RKO (cell line): Measurements from ENCODE around the gene WDR64.

Source experiments
- DNase-seq: peaks from one replicate; pipeline ENCODE4 v3.0.0-alpha.2; 2016; ENCODE audit warnings: low spot score

The WDR64 gene

GRCh38 chr1:241631674-241632073 lies 20.4 kb upstream of the WDR64 start:
- no peak for DNase-seq

GRCh38 chr1:241632987-241633386 lies 19.1 kb upstream of the WDR64 start:
- DNase-seq = no peak

- no peak for DNase-seq
Observed at GRCh38 chr1:241635556-241636152, 16.4 kb upstream of the WDR64 start.

GRCh38 chr1:241636291-241636690 lies 15.8 kb upstream of the WDR64 start:
- no peak for DNase-seq

GRCh38 chr1:241637046-241637590 lies 15.0 kb upstream of the WDR64 start:
- no peak for DNase-seq

- peak; percentile 33 for DNase-seq
Observed at GRCh38 chr1:241637604-241638003, 14.5 kb upstream of the WDR64 start.

GRCh38 chr1:241638099-241638682 lies 13.9 kb upstream of the WDR64 start:
- peak; percentile 15 for DNase-seq

GRCh38 chr1:241638909-241639622 lies 13.0 kb upstream of the WDR64 start:
- peak; percentile 47 for DNase-seq

GRCh38 chr1:241639623-241640148 lies 12.4 kb upstream of the WDR64 start:
- peak; percentile 69 for DNase-seq

- DNase-seq = peak; percentile 89
Observed at GRCh38 chr1:241640149-241640866, 11.8 kb upstream of the WDR64 start, which contains the start of the genes CHML and OPN3. Gene CHML (minus strand): TSS chr1:241640369. CDS start chr1:241635766, 4,603 bp downstream. Gene OPN3 (minus strand): TSS chr1:241640369. CDS start chr1:241640254, 115 bp downstream.

GRCh38 chr1:241640867-241641622 lies 11.0 kb upstream of the WDR64 start:
- no peak for DNase-seq

GRCh38 chr1:241641773-241642592 lies 10.1 kb upstream of the WDR64 start:
- peak; percentile 24 for DNase-seq

- DNase-seq = no peak
Observed at GRCh38 chr1:241642593-241642944, 9.5 kb upstream of the WDR64 start.

GRCh38 chr1:241644259-241644658 lies 7.8 kb upstream of the WDR64 start:
- no peak for DNase-seq

- DNase-seq = no peak
Observed at GRCh38 chr1:241645199-241645598, 6.9 kb upstream of the WDR64 start.

- no peak for DNase-seq
Observed at GRCh38 chr1:241646201-241646600, 5.9 kb upstream of the WDR64 start.

- DNase-seq = peak; percentile 37
Observed at GRCh38 chr1:241647658-241648057, 4.4 kb upstream of the WDR64 start.

- no peak for DNase-seq
Observed at GRCh38 chr1:241648159-241648558, 3.9 kb upstream of the WDR64 start.

GRCh38 chr1:241654019-241654418 lies 1.9 kb downstream of the WDR64 start:
- no peak for DNase-seq

GRCh38 chr1:241654641-241655040 lies 2.6 kb downstream of the WDR64 start:
- DNase-seq = no peak
